H9 (cell line): ENCODE results near the gene AHCY. TPM values are rescaled to one million over a fixed set of nuclear protein-coding genes. Genes with fewer than 3 reads are reported as not detected.

Experiments used
- DNase-seq: peaks from one replicate; pipeline ENCODE4 v3.0.0-alpha.2; 2017
- H2AFZ ChIP-seq: one replicate; pipeline ENCODE4 v1.6.1; 2013; ENCODE audit warnings: mild to moderate bottlenecking, low read length, control low read depth, moderate library complexity
- H2AK5ac ChIP-seq: 2 replicates; pipeline ENCODE4 v1.6.1; 2013; ENCODE audit warnings: low read length, control low read depth, mixed read lengths; ENCODE audit not compliant: insufficient read length
- H2BK120ac ChIP-seq: one replicate; pipeline ENCODE4 v1.6.1; 2013; ENCODE audit warnings: low read depth, mild to moderate bottlenecking, low read length, control low read depth, inconsistent platforms; ENCODE audit not compliant: poor library complexity, severe bottlenecking
- H2BK12ac ChIP-seq: 2 replicates; pipeline ENCODE4 v1.6.1; 2013; ENCODE audit warnings: low read length, control low read depth, mixed read lengths, low read depth; ENCODE audit not compliant: insufficient read length
- H2BK15ac ChIP-seq: 2 replicates; pipeline ENCODE4 v1.6.1; 2013; ENCODE audit warnings: low read depth, low read length, control low read depth
- H2BK20ac ChIP-seq: one replicate; pipeline ENCODE4 v1.6.1; 2013; ENCODE audit warnings: low read depth, mild to moderate bottlenecking, low read length, control low read depth, inconsistent platforms; ENCODE audit not compliant: poor library complexity, severe bottlenecking
- H2BK5ac ChIP-seq: 2 replicates; pipeline ENCODE4 v1.6.1; 2013; ENCODE audit warnings: low read length, control low read depth, mixed read lengths; ENCODE audit not compliant: insufficient read length
- H3K14ac ChIP-seq: 2 replicates; pipeline ENCODE4 v1.6.1; 2013; ENCODE audit warnings: low read length, control low read depth; ENCODE audit not compliant: insufficient read depth
- H3K18ac ChIP-seq: 2 replicates; pipeline ENCODE4 v1.6.1; 2013; ENCODE audit warnings: low read depth, mild to moderate bottlenecking, mixed read lengths, low read length, control low read depth; ENCODE audit not compliant: insufficient read length
- H3K23ac ChIP-seq: 2 replicates; pipeline ENCODE4 v1.6.1; 2013; ENCODE audit warnings: low read length, control low read depth, mixed read lengths, low read depth; ENCODE audit not compliant: insufficient read length
- H3K23me2 ChIP-seq: 2 replicates; pipeline ENCODE4 v1.6.1; 2013; ENCODE audit warnings: low read depth, mild to moderate bottlenecking, mixed read lengths, low read length, control low read depth; ENCODE audit not compliant: insufficient read length, poor library complexity, severe bottlenecking
- H3K27ac ChIP-seq: 2 replicates; pipeline ENCODE4 v1.5.1; 2013; ENCODE audit warnings: low read length, control low read depth, mixed read lengths, low read depth; ENCODE audit not compliant: insufficient read length
- H3K27me3 ChIP-seq: 2 replicates; pipeline ENCODE4 v1.6.1; 2013; ENCODE audit warnings: low read length, control low read depth, inconsistent platforms; ENCODE audit not compliant: insufficient read depth
- H3K4ac ChIP-seq: 2 replicates; pipeline ENCODE4 v1.6.1; 2013; ENCODE audit warnings: low read depth, mild to moderate bottlenecking, control low read depth, inconsistent platforms, low read length, moderate library complexity
- H3K4me1 ChIP-seq: 2 replicates; pipeline ENCODE4 v1.6.1; 2013; ENCODE audit warnings: low read length, control low read depth, inconsistent platforms; ENCODE audit not compliant: insufficient read depth
- H3K4me2 ChIP-seq: 2 replicates; pipeline ENCODE4 v1.6.1; 2013; ENCODE audit warnings: low read length, control low read depth, mixed read lengths; ENCODE audit not compliant: insufficient read length, insufficient read depth
- H3K56ac ChIP-seq: 2 replicates; pipeline ENCODE4 v1.6.1; 2013; ENCODE audit warnings: low read depth, mild to moderate bottlenecking, mixed read lengths, low read length, control low read depth; ENCODE audit not compliant: insufficient read length
- H3K79me1 ChIP-seq: 2 replicates; pipeline ENCODE4 v1.6.1; 2013; ENCODE audit warnings: low read depth, mild to moderate bottlenecking, moderate library complexity, low read length, control low read depth, inconsistent platforms; ENCODE audit not compliant: insufficient read depth, poor library complexity, severe bottlenecking
- H3K79me2 ChIP-seq: 2 replicates; pipeline ENCODE4 v1.6.1; 2013; ENCODE audit warnings: low read length, control low read depth, inconsistent platforms; ENCODE audit not compliant: insufficient read depth
- H3K9ac ChIP-seq: 2 replicates; pipeline ENCODE4 v1.6.1; 2013; ENCODE audit warnings: low read length, control low read depth, mixed read lengths; ENCODE audit not compliant: insufficient read length; ENCODE audit errors: extremely low read depth
- H3K9me3 ChIP-seq: one replicate; pipeline ENCODE4 v1.6.1; 2013; ENCODE audit warnings: low read depth, low read length, inconsistent platforms; ENCODE audit not compliant: control insufficient read depth
- H3T11ph ChIP-seq: one replicate; pipeline ENCODE4 v1.6.1; 2013; ENCODE audit warnings: mild to moderate bottlenecking, low read length, control low read depth, inconsistent platforms
- H4K20me1 ChIP-seq: one replicate; pipeline ENCODE4 v1.6.1; 2013; ENCODE audit not compliant: control insufficient read depth, insufficient read length, insufficient read depth
- H4K5ac ChIP-seq: 2 replicates; pipeline ENCODE4 v1.6.1; 2013; ENCODE audit warnings: low read depth, mild to moderate bottlenecking, mixed read lengths, low read length, control low read depth; ENCODE audit not compliant: insufficient read length
- H4K8ac ChIP-seq: replicated peaks from 2 replicates; pipeline ENCODE4 v1.6.1; 2013; ENCODE audit warnings: low read length, control low read depth, mixed read lengths, low read depth; ENCODE audit not compliant: insufficient read length
- H4K91ac ChIP-seq: 2 replicates; pipeline ENCODE4 v1.6.1; 2013; ENCODE audit warnings: low read depth, mild to moderate bottlenecking, moderate library complexity, mixed read lengths, low read length, control low read depth; ENCODE audit not compliant: insufficient read length
- H3K27ac Mint-ChIP-seq, 3 experiments: 2 replicates in 2 of 3; 3 replicates in 1 of 3; pipeline ENCODE4 v1.8.0; 2020 to 2021; ENCODE audit warnings: mixed read lengths in 3 of 3, mild to moderate bottlenecking in 1 of 3, moderate library complexity in 1 of 3
- H3K27me3 Mint-ChIP-seq: 2 replicates; pipeline ENCODE4 v1.8.0; 2021; ENCODE audit warnings: low read depth, mild to moderate bottlenecking, moderate library complexity, mixed read lengths
- H3K36me3 Mint-ChIP-seq, 3 experiments: 2 replicates in 2 of 3; 3 replicates in 1 of 3; pipeline ENCODE4 v1.8.0; 2020 to 2021; ENCODE audit warnings: low read depth in 3 of 3, mixed read lengths in 3 of 3; ENCODE audit not compliant: insufficient read depth in 1 of 3
- H3K4me1 Mint-ChIP-seq, 2 experiments: 2 replicates each; pipeline ENCODE4 v1.8.0; 2020; ENCODE audit warnings: mixed read lengths in 2 of 2
- H3K4me3 Mint-ChIP-seq, 2 experiments: 2 replicates in 1 of 2; 3 replicates in 1 of 2; pipeline ENCODE4 v1.8.0; 2020 to 2021; ENCODE audit warnings: mild to moderate bottlenecking in 2 of 2, mixed read lengths in 2 of 2, moderate library complexity in 1 of 2
- H3K9me3 Mint-ChIP-seq, 2 experiments: 2 replicates in 1 of 2; 3 replicates in 1 of 2; pipeline ENCODE4 v1.8.0; 2020; ENCODE audit warnings: mild to moderate bottlenecking in 2 of 2, mixed read lengths in 2 of 2, moderate library complexity in 1 of 2
- CTCF ChIP-seq: fragments of 200-600 bp; sonication (generic); conservative IDR thresholded peaks from 3 replicates; pipeline ENCODE4 v1.8.0; 2021; ENCODE audit warnings: antibody characterized with exemption, mild to moderate bottlenecking
- WGBS: extraction: QIAGEN DNeasy Blood & Tissue Kit; methylation state at CpG from one replicate; pipeline ENCODE4 v1.1.7; 2013; ENCODE audit warnings: missing lambda C conversion rate, low lambda C conversion rate, mixed read lengths; ENCODE audit not compliant: insufficient read length; ENCODE audit errors: extremely low coverage; 5-methylcytosine and 5-hydroxymethylcytosine counted together
- total RNA-seq: library from RNA; stranded (reverse); gene quantifications from 2 replicates; pipeline ENCODE4 v1.2.1, GENCODE V29; 2021

The AHCY gene
- total RNA-seq, 1 experiment from 2014 or later = 461 TPM

- Histone ChIP-seq H3K9ac (no peak overlapping the region), H3K18ac (no peak overlapping the region), H3K79me2 (no peaks in the 10 kb centered on the region), H3K23me2 (no peaks in the 10 kb centered on the region), H2BK20ac (no peak overlapping the region), H2BK120ac (no peak overlapping the region), H3K23ac (no peak overlapping the region), H3K27me3 (no peaks in the 10 kb centered on the region), H3K79me1 (no peaks in the 10 kb centered on the region), H3K56ac (no peak overlapping the region), H2BK12ac (no peak overlapping the region), H2AFZ (no peak overlapping the region), H3K14ac (no peak overlapping the region), H3K4ac (no peak overlapping the region), H3K4me1 (no peaks in the 10 kb centered on the region), H4K8ac (no peak overlapping the region), H4K20me1 (peaks cover 3% of the 10 kb centered on the region), H2AK5ac (no peak overlapping the region), H3K9me3 (no peaks in the 10 kb centered on the region), H3T11ph (no peak overlapping the region), H4K91ac (no peak overlapping the region), H4K5ac (no peak overlapping the region), H3K4me2 (no peak overlapping the region), H2BK5ac (no peak overlapping the region), H3K27ac (no peak overlapping the region), H2BK15ac (no peak overlapping the region)
- DNase-seq = no peak
- Mint-ChIP-seq H3K4me3 (no peak overlapping the region), H3K4me1 (no peaks in the 10 kb centered on the region), H3K36me3 (peaks cover 71 to 98% (median 86%) of the 10 kb centered on the region in 3 experiments; a peak in 6 of 7 replicates), H3K9me3 (no peaks in the 10 kb centered on the region), H3K27me3 (no peaks in the 10 kb centered on the region), H3K27ac (no peak overlapping the region)
- TF ChIP-seq CTCF = no peak
- WGBS = no CpG with 5 or more reads among the region's 1 CpG
Measured at GRCh38 chr20:34283844-34284243, 19.3 kb downstream of the AHCY start.
